Measurements from ENCODE around the gene LCLAT1.
A peak's percentile ranks its signal among the peaks of the same experiment; 100 is the strongest.

The LCLAT1 gene

GRCh38 chr2:30422444-30423040 is 24.5 kb upstream of the LCLAT1 start:
- H3K9ac ChIP-seq (ENCODE audit: low read depth, low read length), result peak overlapping the region; percentile 52
- peak overlapping the region; percentile 38 for H2AFZ ChIP-seq (ENCODE audit: low read depth, low read length)
- no peaks in the 10 kb centered on the region for H3K79me2 ChIP-seq (ENCODE audit: insufficient read depth, low read length)
- H4K20me1 ChIP-seq (ENCODE audit: insufficient read depth, low read length), result no peaks in the 10 kb centered on the region
- H3K4me3 ChIP-seq (ENCODE audit: low read depth in 1 of 2, low read length in 2 of 2), result peak overlapping the region in 1 of 2 experiments; percentile 34; a peak in 2 of 4 replicates
- ATAC-seq (ENCODE audit: insufficient read depth, low read depth) (peak; percentile 78), DNase-seq (peak; percentile 82)
- peak overlapping the region; percentile 93 for H3K27ac ChIP-seq (ENCODE audit: low read length)
- no peaks in the 10 kb centered on the region for H3K9me3 ChIP-seq (ENCODE audit: insufficient read depth, low read length, severe bottlenecking)
- H3K36me3 ChIP-seq (ENCODE audit: insufficient read depth, low read length), result no peaks in the 10 kb centered on the region
- no peaks in the 10 kb centered on the region for H3K27me3 ChIP-seq (ENCODE audit: insufficient read depth, low read length, poor library complexity)
- TF ChIP-seq EZH2 (IDR thresholded peaks at IDR 0.05; ENCODE audit: borderline replicate concordance, low read depth, low read length, severe bottlenecking), result no peak
- TF ChIP-seq, protein P1, sequence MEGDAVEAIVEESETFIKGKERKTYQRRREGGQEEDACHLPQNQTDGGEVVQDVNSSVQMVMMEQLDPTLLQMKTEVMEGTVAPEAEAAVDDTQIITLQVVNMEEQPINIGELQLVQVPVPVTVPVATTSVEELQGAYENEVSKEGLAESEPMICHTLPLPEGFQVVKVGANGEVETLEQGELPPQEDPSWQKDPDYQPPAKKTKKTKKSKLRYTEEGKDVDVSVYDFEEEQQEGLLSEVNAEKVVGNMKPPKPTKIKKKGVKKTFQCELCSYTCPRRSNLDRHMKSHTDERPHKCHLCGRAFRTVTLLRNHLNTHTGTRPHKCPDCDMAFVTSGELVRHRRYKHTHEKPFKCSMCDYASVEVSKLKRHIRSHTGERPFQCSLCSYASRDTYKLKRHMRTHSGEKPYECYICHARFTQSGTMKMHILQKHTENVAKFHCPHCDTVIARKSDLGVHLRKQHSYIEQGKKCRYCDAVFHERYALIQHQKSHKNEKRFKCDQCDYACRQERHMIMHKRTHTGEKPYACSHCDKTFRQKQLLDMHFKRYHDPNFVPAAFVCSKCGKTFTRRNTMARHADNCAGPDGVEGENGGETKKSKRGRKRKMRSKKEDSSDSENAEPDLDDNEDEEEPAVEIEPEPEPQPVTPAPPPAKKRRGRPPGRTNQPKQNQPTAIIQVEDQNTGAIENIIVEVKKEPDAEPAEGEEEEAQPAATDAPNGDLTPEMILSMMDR (IDR thresholded peaks at IDR 0.05; ENCODE audit: borderline replicate concordance, extremely low read depth, low read length, poor library complexity, severe bottlenecking), result no peak
- peak overlapping the region; percentile 65 for H3K4me2 ChIP-seq (ENCODE audit: insufficient read depth, low read length)
- H3K4me1 ChIP-seq (ENCODE audit: insufficient read depth, low read length), result peaks cover 43% of the 10 kb centered on the region

- Histone ChIP-seq H3K9me3 (ENCODE audit: insufficient read depth, low read length, severe bottlenecking) (no peaks in the 10 kb centered on the region), H3K4me3 (ENCODE audit: low read depth in 1 of 2, low read length in 2 of 2) (no peak overlapping the region), H4K20me1 (ENCODE audit: insufficient read depth, low read length) (no peaks in the 10 kb centered on the region), H3K9ac (ENCODE audit: low read depth, low read length) (no peak overlapping the region), H3K4me2 (ENCODE audit: insufficient read depth, low read length) (no peak overlapping the region), H3K27me3 (ENCODE audit: insufficient read depth, low read length, poor library complexity) (no peaks in the 10 kb centered on the region), H3K4me1 (ENCODE audit: insufficient read depth, low read length) (peaks cover 43% of the 10 kb centered on the region), H3K27ac (ENCODE audit: low read length) (no peak overlapping the region), H3K79me2 (ENCODE audit: insufficient read depth, low read length) (no peaks in the 10 kb centered on the region), H2AFZ (ENCODE audit: low read depth, low read length) (no peak overlapping the region), H3K36me3 (ENCODE audit: insufficient read depth, low read length) (no peaks in the 10 kb centered on the region)
- DNase-seq, result no peak
- TF ChIP-seq EZH2 (IDR thresholded peaks at IDR 0.05; ENCODE audit: borderline replicate concordance, low read depth, low read length, severe bottlenecking), result no peak
- TF ChIP-seq, protein P1 (IDR thresholded peaks at IDR 0.05; ENCODE audit: borderline replicate concordance, extremely low read depth, low read length, poor library complexity, severe bottlenecking), result no peak
- no peak for ATAC-seq (ENCODE audit: insufficient read depth, low read depth)
Measured at GRCh38 chr2:30424231-30424630, 22.8 kb upstream of the LCLAT1 start.

DNA sequence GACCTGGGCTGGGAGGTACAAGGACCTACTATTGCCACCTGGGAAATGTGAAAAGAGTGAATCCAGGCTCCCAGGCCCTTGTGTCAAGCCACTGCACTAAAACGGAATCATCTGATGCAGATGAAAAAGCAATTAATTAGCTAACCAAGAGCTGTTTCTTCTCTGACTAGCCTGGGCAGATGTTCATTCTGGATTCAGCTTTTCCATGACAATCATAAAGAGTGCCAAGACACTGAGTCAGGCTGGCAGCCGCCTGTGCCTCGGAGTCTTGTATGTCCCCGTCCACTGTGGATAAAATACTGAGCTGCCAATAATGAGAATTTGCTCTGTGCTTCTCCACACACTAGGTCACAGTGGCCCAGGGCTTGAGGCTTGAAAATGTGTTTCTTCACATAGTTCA is 21.7 kb upstream of the LCLAT1 start:
- H3K4me2 ChIP-seq (ENCODE audit: insufficient read depth, low read length), result no peak overlapping the region
- TF ChIP-seq, protein P1 (IDR thresholded peaks at IDR 0.05; ENCODE audit: borderline replicate concordance, extremely low read depth, low read length, poor library complexity, severe bottlenecking), result no peak
- TF ChIP-seq EZH2 (IDR thresholded peaks at IDR 0.05; ENCODE audit: borderline replicate concordance, low read depth, low read length, severe bottlenecking), result no peak
- DNase-seq, result no peak
- no peak overlapping the region for H3K27ac ChIP-seq (ENCODE audit: low read length)
- no peaks in the 10 kb centered on the region for H3K9me3 ChIP-seq (ENCODE audit: insufficient read depth, low read length, severe bottlenecking)
- H3K27me3 ChIP-seq (ENCODE audit: insufficient read depth, low read length, poor library complexity), result no peaks in the 10 kb centered on the region
- no peaks in the 10 kb centered on the region for H4K20me1 ChIP-seq (ENCODE audit: insufficient read depth, low read length)
- peaks cover 42% of the 10 kb centered on the region for H3K4me1 ChIP-seq (ENCODE audit: insufficient read depth, low read length)
- H2AFZ ChIP-seq (ENCODE audit: low read depth, low read length), result no peak overlapping the region
- no peaks in the 10 kb centered on the region for H3K79me2 ChIP-seq (ENCODE audit: insufficient read depth, low read length)
- H3K36me3 ChIP-seq (ENCODE audit: insufficient read depth, low read length), result no peaks in the 10 kb centered on the region
- ATAC-seq (ENCODE audit: insufficient read depth, low read depth), result no peak
- no peak overlapping the region for H3K4me3 ChIP-seq (ENCODE audit: low read depth in 1 of 2, low read length in 2 of 2)
- H3K9ac ChIP-seq (ENCODE audit: low read depth, low read length), result no peak overlapping the region

Measured in DND-41 (cell line).